ENCODE data around the gene SRP68.

The SRP68 gene

GRCh38 chr17:76034428-76035350 is 37.6 kb downstream of the SRP68 start:
- Histone ChIP-seq H3K4me1 (ENCODE audit: insufficient read depth, low read length, severe bottlenecking) (peaks cover 4% of the 10 kb centered on the region), H3F3A (ENCODE audit: insufficient read depth, low read length) (no peaks in the 10 kb centered on the region), H3K9ac (ENCODE audit: low read length) (no peak overlapping the region), H3K4me2 (ENCODE audit: low read length) (no peak overlapping the region), H4K20me1 (ENCODE audit: insufficient read depth, low read length) (no peaks in the 10 kb centered on the region), H3K27me3 (ENCODE audit: insufficient read depth, low read length) (no peaks in the 10 kb centered on the region), H3K36me3 (ENCODE audit: insufficient read depth, low read length) (peaks cover 16% of the 10 kb centered on the region), H3K9me2 (ENCODE audit: low read depth, low read length) (no peaks in the 10 kb centered on the region), H3K79me2 (ENCODE audit: insufficient read depth, low read length) (no peaks in the 10 kb centered on the region), H2AFZ (ENCODE audit: low read length) (no peak overlapping the region), H3K27ac (ENCODE audit: low read depth, low read length, poor library complexity, severe bottlenecking) (no peak overlapping the region), H3K4me3 (ENCODE audit: low read depth, low read length, poor library complexity, severe bottlenecking) (no peak overlapping the region), H3K9me3 (ENCODE audit: low read length) (no peaks in the 10 kb centered on the region)
- no peak for TF ChIP-seq EZH2 (IDR thresholded peaks at IDR 0.05; ENCODE audit: borderline replicate concordance, low read length)
- TF ChIP-seq CTCF (IDR thresholded peaks at IDR 0.05; ENCODE audit: low read length) = no peak

GRCh38 chr17:76033139-76033538 is 39.2 kb downstream of the SRP68 start:
- no peaks in the 10 kb centered on the region for H3K27me3 ChIP-seq (ENCODE audit: insufficient read depth, low read length)
- H2AFZ ChIP-seq (ENCODE audit: low read length) = no peak overlapping the region
- no peaks in the 10 kb centered on the region for H3F3A ChIP-seq (ENCODE audit: insufficient read depth, low read length)
- TF ChIP-seq CTCF (IDR thresholded peaks at IDR 0.05; ENCODE audit: low read length) (no peak), EZH2 (IDR thresholded peaks at IDR 0.05; ENCODE audit: borderline replicate concordance, low read length) (no peak)
- H3K4me3 ChIP-seq (ENCODE audit: low read depth, low read length, poor library complexity, severe bottlenecking) = no peak overlapping the region
- peaks cover under 1% of the 10 kb centered on the region; the same call in 1 of the 2 replicates for H3K36me3 ChIP-seq (ENCODE audit: insufficient read depth, low read length)
- no peaks in the 10 kb centered on the region for H3K9me2 ChIP-seq (ENCODE audit: low read depth, low read length)
- H3K79me2 ChIP-seq (ENCODE audit: insufficient read depth, low read length) = no peaks in the 10 kb centered on the region
- no peak overlapping the region for H3K4me2 ChIP-seq (ENCODE audit: low read length)
- no peak overlapping the region for H3K9ac ChIP-seq (ENCODE audit: low read length)
- no peaks in the 10 kb centered on the region for H4K20me1 ChIP-seq (ENCODE audit: insufficient read depth, low read length)
- no peaks in the 10 kb centered on the region for H3K9me3 ChIP-seq (ENCODE audit: low read length)
- no peak overlapping the region for H3K27ac ChIP-seq (ENCODE audit: low read depth, low read length, poor library complexity, severe bottlenecking)
- H3K4me1 ChIP-seq (ENCODE audit: insufficient read depth, low read length, severe bottlenecking) = peaks cover 10% of the 10 kb centered on the region

- peaks cover 10% of the 10 kb centered on the region for H3K4me1 ChIP-seq (ENCODE audit: insufficient read depth, low read length, severe bottlenecking)
- no peak overlapping the region for H3K4me3 ChIP-seq (ENCODE audit: low read depth, low read length, poor library complexity, severe bottlenecking)
- H3K9ac ChIP-seq (ENCODE audit: low read length) = no peak overlapping the region
- no peaks in the 10 kb centered on the region for H3K9me2 ChIP-seq (ENCODE audit: low read depth, low read length)
- H3K27ac ChIP-seq (ENCODE audit: low read depth, low read length, poor library complexity, severe bottlenecking) = no peak overlapping the region
- H3K79me2 ChIP-seq (ENCODE audit: insufficient read depth, low read length) = no peaks in the 10 kb centered on the region
- H3F3A ChIP-seq (ENCODE audit: insufficient read depth, low read length) = no peaks in the 10 kb centered on the region
- H4K20me1 ChIP-seq (ENCODE audit: insufficient read depth, low read length) = no peaks in the 10 kb centered on the region
- no peak overlapping the region for H2AFZ ChIP-seq (ENCODE audit: low read length)
- TF ChIP-seq EZH2 (IDR thresholded peaks at IDR 0.05; ENCODE audit: borderline replicate concordance, low read length) (no peak), CTCF (IDR thresholded peaks at IDR 0.05; ENCODE audit: low read length) (no peak)
- H3K36me3 ChIP-seq (ENCODE audit: insufficient read depth, low read length) = no peaks in the 10 kb centered on the region
- H3K4me2 ChIP-seq (ENCODE audit: low read length) = no peak overlapping the region
- no peaks in the 10 kb centered on the region for H3K27me3 ChIP-seq (ENCODE audit: insufficient read depth, low read length)
- H3K9me3 ChIP-seq (ENCODE audit: low read length) = no peaks in the 10 kb centered on the region
Measured at GRCh38 chr17:76032780-76033108, 39.6 kb downstream of the SRP68 start.
